SHP77 (cell line): ENCODE data around the gene STX8.

ENCODE experiments used
- DNase-seq, 2 experiments: peaks; one replicate each; lab custom pipeline; 2025; lab: John Stamatoyannopoulos, UW

STX8 gene

GRCh38 chr17:9208381-9209105 is 367.1 kb downstream of the STX8 start:
- DNase-seq = no peak

- DNase-seq = peak; percentile 35 to 58
Observed at GRCh38 chr17:9206741-9207332, 368.8 kb downstream of the STX8 start.

- no peak for DNase-seq
Observed at GRCh38 chr17:9206410-9206703, 369.3 kb downstream of the STX8 start.

- no peak for DNase-seq
Observed at GRCh38 chr17:9205520-9206409, 369.9 kb downstream of the STX8 start.

- DNase-seq = no peak
Observed at GRCh38 chr17:9204637-9205329, 370.8 kb downstream of the STX8 start.

- DNase-seq = no peak
Observed at GRCh38 chr17:9203771-9204425, 371.7 kb downstream of the STX8 start.

GRCh38 chr17:9202532-9202931 is 373.1 kb downstream of the STX8 start:
- no peak for DNase-seq

- no peak for DNase-seq
Observed at GRCh38 chr17:9200699-9201359, 374.8 kb downstream of the STX8 start.
